ENCODE results near the gene PLK3. TPM values are rescaled to one million over a fixed set of nuclear protein-coding genes. Genes with fewer than 3 reads are reported as not detected.

PLK3 gene
- total RNA-seq, 1 donor, result 33.7 TPM

DNA sequence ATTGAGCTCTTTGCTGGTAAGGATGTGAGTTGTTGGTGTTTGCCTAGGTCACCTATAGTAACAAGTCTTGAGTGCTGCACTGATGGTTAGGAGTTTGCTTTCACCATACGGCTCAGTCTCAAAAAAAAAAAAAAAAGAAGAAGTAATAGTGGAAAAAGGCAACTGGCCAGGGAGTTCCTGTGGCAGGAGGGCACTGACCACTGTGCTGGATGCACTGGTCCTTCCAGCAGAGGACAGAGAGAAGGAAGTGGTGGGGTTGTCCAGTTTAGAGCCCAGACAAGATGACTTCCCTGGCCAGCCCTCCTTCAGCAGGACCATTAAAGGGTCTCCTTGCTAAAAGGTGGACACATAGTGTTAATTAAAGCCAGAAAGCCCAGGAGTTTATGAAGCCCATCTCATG, 54.8 kb downstream of the PLK3 start:
- no peaks in the 10 kb centered on the region for H3K27me3 ChIP-seq (ENCODE audit: insufficient read depth, low read length)
- no peaks in the 10 kb centered on the region for H3K4me1 ChIP-seq (ENCODE audit: insufficient read depth, low read length)
- no peaks in the 10 kb centered on the region for H3K9me3 ChIP-seq (ENCODE audit: low read depth, low read length)
- TF ChIP-seq, protein P1, sequence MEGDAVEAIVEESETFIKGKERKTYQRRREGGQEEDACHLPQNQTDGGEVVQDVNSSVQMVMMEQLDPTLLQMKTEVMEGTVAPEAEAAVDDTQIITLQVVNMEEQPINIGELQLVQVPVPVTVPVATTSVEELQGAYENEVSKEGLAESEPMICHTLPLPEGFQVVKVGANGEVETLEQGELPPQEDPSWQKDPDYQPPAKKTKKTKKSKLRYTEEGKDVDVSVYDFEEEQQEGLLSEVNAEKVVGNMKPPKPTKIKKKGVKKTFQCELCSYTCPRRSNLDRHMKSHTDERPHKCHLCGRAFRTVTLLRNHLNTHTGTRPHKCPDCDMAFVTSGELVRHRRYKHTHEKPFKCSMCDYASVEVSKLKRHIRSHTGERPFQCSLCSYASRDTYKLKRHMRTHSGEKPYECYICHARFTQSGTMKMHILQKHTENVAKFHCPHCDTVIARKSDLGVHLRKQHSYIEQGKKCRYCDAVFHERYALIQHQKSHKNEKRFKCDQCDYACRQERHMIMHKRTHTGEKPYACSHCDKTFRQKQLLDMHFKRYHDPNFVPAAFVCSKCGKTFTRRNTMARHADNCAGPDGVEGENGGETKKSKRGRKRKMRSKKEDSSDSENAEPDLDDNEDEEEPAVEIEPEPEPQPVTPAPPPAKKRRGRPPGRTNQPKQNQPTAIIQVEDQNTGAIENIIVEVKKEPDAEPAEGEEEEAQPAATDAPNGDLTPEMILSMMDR (IDR thresholded peaks at IDR 0.05; ENCODE audit: extremely low read depth, low read depth, low read length), result no peak
- H3K4me3 ChIP-seq (ENCODE audit: insufficient read depth, low read length), result no peak overlapping the region
- no peaks in the 10 kb centered on the region for H4K20me1 ChIP-seq (ENCODE audit: insufficient read depth, low read length)
- H2AFZ ChIP-seq (ENCODE audit: low read length), result no peak overlapping the region
- no peak overlapping the region for H3K27ac ChIP-seq (ENCODE audit: low read depth, low read length)
- H3K36me3 ChIP-seq (ENCODE audit: insufficient read depth, low read length), result no peaks in the 10 kb centered on the region
- H3K4me2 ChIP-seq (ENCODE audit: insufficient read depth, low read length), result no peak overlapping the region
- H3K79me2 ChIP-seq (ENCODE audit: insufficient read depth, low read length), result no peaks in the 10 kb centered on the region
- no peak for DNase-seq (ENCODE audit: insufficient read length, low spot score, missing footprints)

Small RNA genes within 50 kb of the gene (small RNA-seq; reads per million reads assigned to genes)
- not detected for gene AL136380.1
- gene SNORD38A, result 4,025 reads per million, percentile 100 among the genes with 10 or more reads in this experiment
- not detected for gene SNORD38B
- gene SNORD46, result 15.1 reads per million, percentile 94 among the genes with 10 or more reads in this experiment
- not detected for gene SNORD55

Other genes starting within 250 kb of the PLK3 start
- gene TMEM53, start 125.9 kb upstream of the PLK3 start, total RNA-seq, result 6.9 and 7.7 TPM in 2 replicates
- 3.2 and 4.3 TPM in 2 replicates for gene ARMH1, start 125.7 kb upstream of the PLK3 start, total RNA-seq
- gene RNU5D-1, start 69.2 kb upstream of the PLK3 start, total RNA-seq, result not detected in 2 replicates
- 3.3 and 3.8 TPM in 2 replicates for gene KIF2C, start 60.5 kb upstream of the PLK3 start, total RNA-seq
- gene RPS8, start 24.8 kb upstream of the PLK3 start, total RNA-seq, result 1,174 and 1,221 TPM in 2 replicates
- under 0.01 TPM in 1 of 2 replicates, not detected in the other for gene BEST4, start 12.2 kb upstream of the PLK3 start, total RNA-seq
- 0.29 and 0.36 TPM in 2 replicates for gene DYNLT4, start 7.0 kb downstream of the PLK3 start, total RNA-seq
- 21.4 and 23.6 TPM in 2 replicates for gene BTBD19, start 8.1 kb downstream of the PLK3 start, total RNA-seq
- 0.29 and 0.36 TPM in 2 replicates for gene PTCH2, start 42.9 kb downstream of the PLK3 start, total RNA-seq
- gene EIF2B3, start 186.2 kb downstream of the PLK3 start, total RNA-seq, result 25.3 and 25.6 TPM in 2 replicates
- gene HECTD3, start 210.9 kb downstream of the PLK3 start, total RNA-seq, result 23.9 and 26.1 TPM in 2 replicates
- gene UROD, start 211.9 kb downstream of the PLK3 start, total RNA-seq, result 123 and 147 TPM in 2 replicates